T-helper 22 cell (primary cell): ENCODE measurements around the gene HELZ2.

Experiments used
- DNase-seq: peaks from one replicate; pipeline ENCODE4 v3.0.0-alpha.2; 2020; ENCODE audit warnings: low read depth

Gene HELZ2

GRCh38 chr20:63552481-63553249 lies 21.4 kb downstream of the HELZ2 start:
- DNase-seq, result peak; percentile 54

- no peak for DNase-seq
Observed at GRCh38 chr20:63551068-63551467, 23.0 kb downstream of the HELZ2 start.

GRCh38 chr20:63549679-63550282 lies 24.3 kb downstream of the HELZ2 start:
- DNase-seq, result no peak

GRCh38 chr20:63549019-63549418 lies 25.0 kb downstream of the HELZ2 start:
- DNase-seq, result no peak

- DNase-seq, result no peak
Observed at GRCh38 chr20:63548542-63548941, 25.5 kb downstream of the HELZ2 start.

- DNase-seq, result no peak
Observed at GRCh38 chr20:63547725-63548480, 26.1 kb downstream of the HELZ2 start, which contains the start of gene SRMS. Gene SRMS, minus strand, starts transcription at chr20:63547749. Its CDS starts 286 bp downstream, at chr20:63547463.

GRCh38 chr20:63546956-63547724 lies 26.9 kb downstream of the HELZ2 start:
- DNase-seq, result no peak

GRCh38 chr20:63546256-63546955 lies 27.6 kb downstream of the HELZ2 start:
- DNase-seq, result no peak

- no peak for DNase-seq
Observed at GRCh38 chr20:63545814-63546213, 28.2 kb downstream of the HELZ2 start.

GRCh38 chr20:63544958-63545516 lies 29.0 kb downstream of the HELZ2 start:
- no peak for DNase-seq

GRCh38 chr20:63544241-63544957 lies 29.6 kb downstream of the HELZ2 start:
- DNase-seq, result no peak

- DNase-seq, result no peak
Observed at GRCh38 chr20:63543733-63544132, 30.3 kb downstream of the HELZ2 start.

- no peak for DNase-seq
Observed at GRCh38 chr20:63543131-63543530, 30.9 kb downstream of the HELZ2 start.

- DNase-seq, result no peak
Observed at GRCh38 chr20:63542696-63543095, 31.3 kb downstream of the HELZ2 start.

GRCh38 chr20:63542031-63542559 lies 31.9 kb downstream of the HELZ2 start:
- no peak for DNase-seq

GRCh38 chr20:63541371-63541770 lies 32.7 kb downstream of the HELZ2 start:
- no peak for DNase-seq

GRCh38 chr20:63540417-63541186 lies 33.4 kb downstream of the HELZ2 start:
- DNase-seq, result no peak

GRCh38 chr20:63539441-63540370 lies 34.3 kb downstream of the HELZ2 start:
- no peak for DNase-seq
